NK-92 (cell line): ENCODE results near the gene ZNF48.
"Not testable (repeated sequence)": the region's sequence is repeated elsewhere in the genome, so short reads cannot be mapped to it uniquely, and the experiment has no call there.

ENCODE experiments used
- DNase-seq: peaks from one replicate; lab custom pipeline; 2025; ENCODE audit not compliant: unreplicated experiment; lab: John Stamatoyannopoulos, UW

Gene ZNF48

GRCh38 chr16:30377050-30377811, 18.0 kb upstream of the ZNF48 start:
- no peak for DNase-seq

GRCh38 chr16:30377812-30378235, 17.4 kb upstream of the ZNF48 start:
- no peak for DNase-seq

GRCh38 chr16:30378236-30379157, 16.7 kb upstream of the ZNF48 start:
- peak; percentile 82 for DNase-seq

- DNase-seq, result no peak
Measured at GRCh38 chr16:30379158-30379783, 15.9 kb upstream of the ZNF48 start.

- DNase-seq, result no peak
Measured at GRCh38 chr16:30380072-30380802, 15.0 kb upstream of the ZNF48 start.

- DNase-seq, result no peak
Measured at GRCh38 chr16:30380803-30381208, 14.4 kb upstream of the ZNF48 start.

GRCh38 chr16:30381291-30382041, 13.8 kb upstream of the ZNF48 start:
- no peak for DNase-seq

GRCh38 chr16:30382111-30382881, 12.9 kb upstream of the ZNF48 start, which contains the start of gene SEPTIN1:
Gene SEPTIN1, minus strand, starts transcription at chr16:30382561. Its CDS starts 19 bp downstream, at chr16:30382542.
- no peak for DNase-seq

GRCh38 chr16:30383521-30383920, 11.7 kb upstream of the ZNF48 start:
- no peak for DNase-seq

- no peak for DNase-seq
Measured at GRCh38 chr16:30394592-30395154, 547 bp upstream of the ZNF48 start.

- no peak for DNase-seq
Measured at GRCh38 chr16:30395992-30396585, 869 bp downstream of the ZNF48 start.

- not testable (repeated sequence) for DNase-seq
Measured at GRCh38 chr16:30396627-30397026, 1.4 kb downstream of the ZNF48 start.

- no peak for DNase-seq
Measured at GRCh38 chr16:30397056-30397455, 1.8 kb downstream of the ZNF48 start.

GRCh38 chr16:30397776-30398660, 2.8 kb downstream of the ZNF48 start:
- no peak for DNase-seq

- DNase-seq, result no peak
Measured at GRCh38 chr16:30398661-30399434, 3.6 kb downstream of the ZNF48 start.

- DNase-seq, result no peak
Measured at GRCh38 chr16:30399435-30400186, 4.4 kb downstream of the ZNF48 start.
